H1 (cell line): ENCODE results near the gene KCTD17. TPM values are rescaled to one million over a fixed set of nuclear protein-coding genes. Genes with fewer than 3 reads are reported as not detected.

Source experiments
- CTCF ChIA-PET: fragments of 300-600 bp; sonication (Branson Sonifier 250); formaldehyde crosslinking; loops from one replicate; lab custom pipeline; 2021; ENCODE audit not compliant: partially characterized antibody; lab: Charles Lee
- POLR2A ChIA-PET: fragments of 300-600 bp; sonication (Branson Sonifier 250); formaldehyde crosslinking; loops from one replicate; lab custom pipeline; 2021; ENCODE audit warnings: inconsistent platforms; ENCODE audit not compliant: partially characterized antibody; lab: Charles Lee
- DNase-seq, 2 experiments: peaks; one replicate each; pipeline versions ENCODE4 v3.0.0 to v3.0.0-alpha.2; 2010 to 2022; ENCODE audit warnings: low spot score in 2 of 2, low read depth in 1 of 2, mixed read lengths in 1 of 2
- FAIRE-seq: peaks from 2 replicates; lab custom pipeline; 2011; peaks lifted over from hg19 to GRCh38; lab: Jason Lieb, UNC
- H2AFZ ChIP-seq: 2 replicates; pipeline ENCODE4 v1.8.1; 2012; ENCODE audit warnings: low read length, inconsistent platforms
- H2AK5ac ChIP-seq: 2 replicates; pipeline ENCODE4 v1.6.1; 2013; ENCODE audit warnings: low read depth, low read length
- H2BK120ac ChIP-seq: replicated peaks from 2 replicates; pipeline ENCODE3; 2013; ENCODE audit warnings: low read depth, low read length, inconsistent platforms
- H2BK12ac ChIP-seq: 2 replicates; pipeline ENCODE4 v1.6.1; 2013; ENCODE audit warnings: low read depth, low read length
- H2BK15ac ChIP-seq: 2 replicates; pipeline ENCODE4 v1.6.1; 2013; ENCODE audit warnings: low read length
- H2BK20ac ChIP-seq: 2 replicates; pipeline ENCODE4 v1.6.1; 2013; ENCODE audit warnings: low read length
- H2BK5ac ChIP-seq: 2 replicates; pipeline ENCODE4 v1.6.1; 2013; ENCODE audit warnings: low read depth, low read length
- H3K14ac ChIP-seq: 2 replicates; pipeline ENCODE4 v1.6.1; 2013; ENCODE audit warnings: inconsistent platforms; ENCODE audit not compliant: insufficient read length
- H3K18ac ChIP-seq: 2 replicates; pipeline ENCODE4 v1.6.1; 2013; ENCODE audit warnings: low read length; ENCODE audit errors: extremely low read depth
- H3K23ac ChIP-seq: 2 replicates; pipeline ENCODE4 v1.6.1; 2013; ENCODE audit warnings: inconsistent platforms; ENCODE audit not compliant: insufficient read length
- H3K23me2 ChIP-seq: 2 replicates; pipeline ENCODE4 v1.6.1; 2013; ENCODE audit warnings: low read depth, low read length
- H3K27ac ChIP-seq: 2 replicates; pipeline ENCODE4 v1.6.1; 2011; ENCODE audit warnings: low read depth, low read length, inconsistent platforms
- H3K27me3 ChIP-seq, 4 experiments: replicated peaks in 1 of 4; 1 replicate in 1 of 4; 2 replicates in 3 of 4; pipeline versions ENCODE4 v1.6.1 to v1.8.1; 2011 to 2013; ENCODE audit warnings: low read length in 3 of 4, mild to moderate bottlenecking in 3 of 4, inconsistent platforms in 2 of 4, mixed read lengths in 2 of 4, moderate library complexity in 1 of 4; ENCODE audit not compliant: control insufficient read depth in 3 of 4, insufficient read depth in 3 of 4; ENCODE audit errors: extremely low read depth in 1 of 4
- H3K36me3 ChIP-seq, 4 experiments: 2 replicates each; pipeline versions ENCODE4 v1.6.1 to v1.8.1; 2011 to 2013; ENCODE audit warnings: mild to moderate bottlenecking in 4 of 4, low read length in 3 of 4, moderate library complexity in 2 of 4, control low read depth in 1 of 4, inconsistent platforms in 1 of 4; ENCODE audit not compliant: insufficient read depth in 4 of 4, control insufficient read depth in 2 of 4
- H3K4ac ChIP-seq: replicated peaks from 2 replicates; pipeline ENCODE3; 2013; ENCODE audit warnings: low read length, low read depth, mixed read lengths, inconsistent platforms; ENCODE audit not compliant: insufficient read length
- H3K4me1 ChIP-seq, 4 experiments: replicated peaks in 1 of 4; 1 replicate in 1 of 4; 2 replicates in 3 of 4; pipeline versions ENCODE4 v1.6.1 to v1.8.1; 2011 to 2013; ENCODE audit warnings: low read length in 3 of 4, inconsistent platforms in 2 of 4, mixed read lengths in 1 of 4; ENCODE audit not compliant: insufficient read depth in 4 of 4, control insufficient read depth in 3 of 4
- H3K4me2 ChIP-seq, 2 experiments: 2 replicates each; pipeline versions ENCODE4 v1.6.1 to v1.8.1; 2011 to 2013; ENCODE audit warnings: low read depth in 2 of 2, low read length in 2 of 2, control low read depth in 1 of 2, inconsistent platforms in 1 of 2, mild to moderate bottlenecking in 1 of 2; ENCODE audit not compliant: insufficient read depth in 1 of 2
- H3K4me3 ChIP-seq, 4 experiments: fragments of 200-600, 300-600 bp in 1 of 4; sonication (generic), shearing (Covaris generic), sonication (Bioruptor Twin) in 1 of 4; 2 replicates each; pipeline versions ENCODE4 v1.5.1 to v1.8.1; 2011 to 2016; ENCODE audit warnings: low read length in 4 of 4, low read depth in 3 of 4, control low read depth in 2 of 4, inconsistent platforms in 2 of 4, mild to moderate bottlenecking in 2 of 4, mixed read lengths in 1 of 4, moderate library complexity in 1 of 4; ENCODE audit not compliant: insufficient read depth in 2 of 4; ENCODE audit errors: extremely low read depth in 1 of 4
- H3K56ac ChIP-seq: replicated peaks from 2 replicates; pipeline ENCODE3; 2013; ENCODE audit warnings: low read depth, mild to moderate bottlenecking, mixed read lengths, low read length, inconsistent platforms; ENCODE audit not compliant: insufficient read length
- H3K79me1 ChIP-seq: 2 replicates; pipeline ENCODE4 v1.6.1; 2013; ENCODE audit warnings: low read depth, low read length, control low read depth
- H3K79me2 ChIP-seq, 2 experiments: 2 replicates each; pipeline versions ENCODE4 v1.6.1 to v1.8.1; 2012 to 2013; ENCODE audit warnings: low read length in 2 of 2, mild to moderate bottlenecking in 2 of 2, inconsistent platforms in 1 of 2; ENCODE audit not compliant: insufficient read depth in 2 of 2, control insufficient read depth in 1 of 2
- H3K9ac ChIP-seq, 4 experiments: replicated peaks in 1 of 4; 1 replicate in 1 of 4; 2 replicates in 3 of 4; pipeline versions ENCODE4 v1.6.1 to v1.8.1; 2011 to 2013; ENCODE audit warnings: low read depth in 3 of 4, low read length in 3 of 4, control low read depth in 2 of 4, mild to moderate bottlenecking in 2 of 4, moderate library complexity in 2 of 4, inconsistent platforms in 1 of 4; ENCODE audit errors: extremely low read depth in 1 of 4
- H3K9me3 ChIP-seq, 2 experiments: 2 replicates each; pipeline versions ENCODE4 v1.6.1 to v1.8.1; 2012 to 2013; ENCODE audit warnings: mild to moderate bottlenecking in 2 of 2, moderate library complexity in 2 of 2, control low read depth in 1 of 2, inconsistent platforms in 1 of 2, low read depth in 1 of 2, low read length in 1 of 2, mixed read lengths in 1 of 2; ENCODE audit not compliant: insufficient read depth in 2 of 2
- H4K20me1 ChIP-seq, 2 experiments: replicated peaks in 1 of 2; 2 replicates each; pipeline versions ENCODE3 to v1.8.1; 2011 to 2013; ENCODE audit warnings: inconsistent platforms in 2 of 2, low read length in 2 of 2, mild to moderate bottlenecking in 1 of 2; ENCODE audit not compliant: insufficient read depth in 2 of 2, control insufficient read depth in 1 of 2
- H4K5ac ChIP-seq: 2 replicates; pipeline ENCODE4 v1.6.1; 2013; ENCODE audit warnings: low read length, low read depth, mixed read lengths, inconsistent platforms; ENCODE audit not compliant: insufficient read length
- H4K8ac ChIP-seq: 2 replicates; pipeline ENCODE4 v1.8.0; 2013; ENCODE audit warnings: mild to moderate bottlenecking, moderate library complexity, low read length, inconsistent platforms; ENCODE audit not compliant: insufficient read depth; ENCODE audit errors: extremely low read depth
- H4K91ac ChIP-seq: replicated peaks from 2 replicates; pipeline ENCODE3; 2013; ENCODE audit warnings: low read length, mixed read lengths, inconsistent platforms; ENCODE audit not compliant: insufficient read length
- ATF2 ChIP-seq: IDR thresholded peaks from 2 replicates; pipeline ENCODE4 v1.6.1; 2012; ENCODE audit warnings: low read length, inconsistent platforms
- BRCA1 ChIP-seq: IDR thresholded peaks from 2 replicates; pipeline ENCODE4 v1.6.1; 2012; ENCODE audit warnings: low read depth, low read length, improper control_type of control experiment
- EGR1 ChIP-seq: IDR thresholded peaks from 2 replicates; pipeline ENCODE4 v1.6.1; 2011; ENCODE audit warnings: low read depth, low read length, borderline replicate concordance
- JUND ChIP-seq: IDR thresholded peaks from 2 replicates; pipeline ENCODE4 v1.6.1; 2011; ENCODE audit warnings: mild to moderate bottlenecking, improper control_type of control experiment, low read length
- MAFK ChIP-seq: IDR thresholded peaks from 2 replicates; pipeline ENCODE4 v1.6.1; 2012; ENCODE audit warnings: low read depth, mild to moderate bottlenecking, improper control_type of control experiment, low read length
- RAD21 ChIP-seq, 2 experiments: IDR thresholded peaks in 1 of 2; conservative IDR thresholded peaks in 1 of 2; 2 replicates each; pipeline ENCODE4 v1.6.1; 2011; ENCODE audit warnings: low read depth in 2 of 2, low read length in 2 of 2, improper control_type of control experiment in 1 of 2, inconsistent platforms in 1 of 2, mild to moderate bottlenecking in 1 of 2, moderate library complexity in 1 of 2
- RXRA ChIP-seq: IDR thresholded peaks from 2 replicates; pipeline ENCODE4 v1.6.1; 2011; ENCODE audit warnings: low read depth, mild to moderate bottlenecking, low read length, moderate library complexity; ENCODE audit not compliant: insufficient read depth
- WGBS, 2 experiments: shearing (Covaris generic) in 1 of 2; methylation state at CpG; one replicate each; pipeline versions ENCODE4 v1.1.6 to v1.1.7; 2013 to 2015; ENCODE audit warnings: low lambda C conversion rate in 2 of 2, mixed read lengths in 2 of 2, inconsistent platforms in 1 of 2, low coverage in 1 of 2, missing lambda C conversion rate in 1 of 2; ENCODE audit not compliant: insufficient replicate concordance in 2 of 2, insufficient coverage in 1 of 2, insufficient read length in 1 of 2; ENCODE audit errors: extremely low coverage in 1 of 2, missing lambda C conversion rate in 1 of 2; 5-methylcytosine and 5-hydroxymethylcytosine counted together
- polyA plus RNA-seq, 7 experiments: library from polyadenylated mRNA; depleted of rRNA in 3 of 7; stranded (reverse) in 5 of 7; unstranded in 2 of 7; fragments of >200 nt in 5 of 7; fragments of 200-250 nt in 2 of 7; gene quantifications; 1 replicate in 5 of 7; 2 replicates in 1 of 7; 4 replicates in 1 of 7; pipeline versions ENCODE4 v1.2.1 to v1.2.3, GENCODE V29; 2011 to 2013; ENCODE audit warnings: missing spikeins in 2 of 7, mixed read lengths in 2 of 7
- total RNA-seq: library from RNA; stranded (reverse); fragmentation: NEBNext Ultra II Directional; extraction: Animal tissue kit (Norgen Biotek cat#: 25700); gene quantifications from 2 replicates; pipeline ENCODE4 v1.2.1, GENCODE V29; 2021

KCTD17 gene
- total and polyA plus RNA-seq, 2 of the 8 experiments (the other 6 are each of a cell fraction or from before 2014, with no cell fraction given), result 39.4 to 44.0 TPM

- Histone ChIP-seq H4K91ac (no peak overlapping the region), H3K23ac (no peak overlapping the region), H3K36me3 (no peaks in the 10 kb centered on the region), H3K4me2 (no peak overlapping the region), H2AK5ac (no peak overlapping the region), H3K14ac (no peak overlapping the region), H3K9ac (no peak overlapping the region), H3K4ac (no peak overlapping the region), H4K5ac (no peak overlapping the region), H3K56ac (no peak overlapping the region), H2BK20ac (no peak overlapping the region), H2BK12ac (no peak overlapping the region), H2BK120ac (no peak overlapping the region), H3K79me1 (no peaks in the 10 kb centered on the region), H3K79me2 (no peaks in the 10 kb centered on the region), H3K23me2 (no peaks in the 10 kb centered on the region), H3K4me1 (peaks cover 0 to 3% (median 2%) of the 10 kb centered on the region in 4 experiments; a peak in 3 of 7 replicates), H3K4me3 (no peak overlapping the region), H2BK15ac (0 out of 2 replicates have a peak overlapping the region, but pooled peaks have one; percentile 63), H2BK5ac (no peak overlapping the region), H4K8ac (no peak overlapping the region), H3K27me3 (peaks cover 0 to 17% (median 6%) of the 10 kb centered on the region in 4 experiments; a peak in 5 of 7 replicates), H3K27ac (no peak overlapping the region), H3K9me3 (no peaks in the 10 kb centered on the region), H3K18ac (no peak overlapping the region), H4K20me1 (peaks cover 0 to 2% of the 10 kb centered on the region in 2 experiments), H2AFZ (no peak overlapping the region)
- CTCF ChIA-PET, result interaction anchor here (1.5 to 2.1 kb wide), 3 partner anchors 19 to 46 kb away, joined by 4 to 9 read pairs (median 5); no protein-coding TSS in a partner anchor
- POLR2A ChIA-PET, result interaction anchor here (1.2 kb wide), 1 partner anchor 11 kb away, joined by 3 read pairs; no protein-coding TSS in a partner anchor
- 93% methylated on average over 12 of the region's 12 CpGs; no CpG with 5 or more reads in 1 of the 2 experiments for WGBS, 2 experiments
- DNase-seq (no peak), FAIRE-seq (no peak)
- TF ChIP-seq BRCA1 (no peak), RAD21 (IDR thresholded peaks at IDR 0.05 in 1 of 2, conservative IDR thresholded peaks at IDR 0.05 in 1 of 2; ENCODE audit: low read depth in 2 of 2, low read length in 2 of 2) (no peak), ATF2 (no peak), JUND (no peak), MAFK (no peak), RXRA (no peak), EGR1 (no peak)
Measured at GRCh38 chr22:37080838-37081237, 29.3 kb downstream of the KCTD17 start.
